Measurements from ENCODE around the gene PSMD7.
A peak's percentile ranks its signal among the peaks of the same experiment; 100 is the strongest.

Gene PSMD7

GRCh38 chr16:74296432-74297144 is at the start of gene PSMD7:
PSMD7 (plus strand) TSS chr16:74296814; CDS start chr16:74296915, 101 bp downstream.
- peak; percentile 60 to 85 (median 83) for DNase-seq (ENCODE audit: low read depth in 4 of 4, low spot score in 1 of 4)

- DNase-seq (ENCODE audit: low read depth in 4 of 4, low spot score in 1 of 4): no peak
Observed at GRCh38 chr16:74249254-74249653, 47.4 kb upstream of the PSMD7 start.

GRCh38 chr16:74249846-74250245 is 46.8 kb upstream of the PSMD7 start:
- DNase-seq (ENCODE audit: low read depth in 4 of 4, low spot score in 1 of 4): no peak

GRCh38 chr16:74252329-74252728 is 44.3 kb upstream of the PSMD7 start:
- no peak for DNase-seq (ENCODE audit: low read depth in 4 of 4, low spot score in 1 of 4)

- DNase-seq (ENCODE audit: low read depth in 4 of 4, low spot score in 1 of 4): no peak
Observed at GRCh38 chr16:74253161-74253938, 43.3 kb upstream of the PSMD7 start.

GRCh38 chr16:74257061-74257460 is 39.6 kb upstream of the PSMD7 start:
- DNase-seq (ENCODE audit: low read depth in 4 of 4, low spot score in 1 of 4): no peak

GRCh38 chr16:74261068-74261467 is 35.5 kb upstream of the PSMD7 start:
- no peak for DNase-seq (ENCODE audit: low read depth in 4 of 4, low spot score in 1 of 4)

GRCh38 chr16:74264811-74265210 is 31.8 kb upstream of the PSMD7 start:
- no peak for DNase-seq (ENCODE audit: low read depth in 4 of 4, low spot score in 1 of 4)

GRCh38 chr16:74268372-74268782 is 28.2 kb upstream of the PSMD7 start:
- no peak for DNase-seq (ENCODE audit: low read depth in 4 of 4, low spot score in 1 of 4)

GRCh38 chr16:74271872-74272271 is 24.7 kb upstream of the PSMD7 start:
- no peak for DNase-seq (ENCODE audit: low read depth in 4 of 4, low spot score in 1 of 4)

- DNase-seq (ENCODE audit: low read depth in 4 of 4, low spot score in 1 of 4): no peak
Observed at GRCh38 chr16:74275031-74275636, 21.5 kb upstream of the PSMD7 start.

- DNase-seq (ENCODE audit: low read depth in 4 of 4, low spot score in 1 of 4): no peak
Observed at GRCh38 chr16:74275711-74276110, 20.9 kb upstream of the PSMD7 start.

- DNase-seq (ENCODE audit: low read depth in 4 of 4, low spot score in 1 of 4): no peak
Observed at GRCh38 chr16:74277974-74278373, 18.6 kb upstream of the PSMD7 start.

GRCh38 chr16:74279266-74279665 is 17.3 kb upstream of the PSMD7 start:
- no peak for DNase-seq (ENCODE audit: low read depth in 4 of 4, low spot score in 1 of 4)

GRCh38 chr16:74279805-74280204 is 16.8 kb upstream of the PSMD7 start:
- DNase-seq (ENCODE audit: low read depth in 4 of 4, low spot score in 1 of 4): no peak

- no peak for DNase-seq (ENCODE audit: low read depth in 4 of 4, low spot score in 1 of 4)
Observed at GRCh38 chr16:74280448-74280847, 16.2 kb upstream of the PSMD7 start.

GRCh38 chr16:74281300-74281699 is 15.3 kb upstream of the PSMD7 start:
- DNase-seq (ENCODE audit: low read depth in 4 of 4, low spot score in 1 of 4): no peak

- DNase-seq (ENCODE audit: low read depth in 4 of 4, low spot score in 1 of 4): no peak
Observed at GRCh38 chr16:74283716-74284115, 12.9 kb upstream of the PSMD7 start.

- no peak for DNase-seq (ENCODE audit: low read depth in 4 of 4, low spot score in 1 of 4)
Observed at GRCh38 chr16:74288065-74288464, 8.5 kb upstream of the PSMD7 start.

- DNase-seq (ENCODE audit: low read depth in 4 of 4, low spot score in 1 of 4): no peak
Observed at GRCh38 chr16:74290356-74290755, 6.3 kb upstream of the PSMD7 start.

- DNase-seq (ENCODE audit: low read depth in 4 of 4, low spot score in 1 of 4): no peak
Observed at GRCh38 chr16:74291176-74291575, 5.4 kb upstream of the PSMD7 start.

- no peak for DNase-seq (ENCODE audit: low read depth in 4 of 4, low spot score in 1 of 4)
Observed at GRCh38 chr16:74291577-74292208, 4.9 kb upstream of the PSMD7 start.

All from stimulated activated CD4-positive, alpha-beta T cell treated with anti-CD3 and anti-CD28 coated beads, Interleukin-1b, Interleukin-23, amount 100 ng/mL, for 24 hours (primary cell).